GM19238 (cell line): ENCODE measurements around the gene ACRBP.
A peak's percentile ranks its signal among the peaks of the same experiment; 100 is the strongest.
"Not testable (repeated sequence)": the region's sequence is repeated elsewhere in the genome, so short reads cannot be mapped to it uniquely, and the experiment has no call there.

Source experiments
- DNase-seq: peaks from one replicate; pipeline ENCODE4 v3.0.0; 2011; ENCODE audit warnings: low spot score; ENCODE audit not compliant: insufficient read length

ACRBP gene

GRCh38 chr12:6615802-6616201 is 31.4 kb downstream of the ACRBP start:
- no peak for DNase-seq

- DNase-seq, result no peak
Observed at GRCh38 chr12:6614513-6615172, 32.6 kb downstream of the ACRBP start.

GRCh38 chr12:6613776-6614512 is 33.3 kb downstream of the ACRBP start:
- DNase-seq, result no peak

GRCh38 chr12:6613015-6613775 is 34.0 kb downstream of the ACRBP start:
- DNase-seq, result no peak

- no peak for DNase-seq
Observed at GRCh38 chr12:6612652-6613014, 34.6 kb downstream of the ACRBP start.

- no peak for DNase-seq
Observed at GRCh38 chr12:6612247-6612646, 35.0 kb downstream of the ACRBP start.

GRCh38 chr12:6608592-6609281 is 38.5 kb downstream of the ACRBP start:
- DNase-seq, result no peak

GRCh38 chr12:6607751-6608591 is 39.3 kb downstream of the ACRBP start:
- peak; percentile 58 for DNase-seq

- peak; percentile 43 for DNase-seq
Observed at GRCh38 chr12:6606331-6607131, 40.7 kb downstream of the ACRBP start.

- peak; percentile 27 for DNase-seq
Observed at GRCh38 chr12:6605421-6606330, 41.6 kb downstream of the ACRBP start.

GRCh38 chr12:6604259-6605029 is 42.8 kb downstream of the ACRBP start:
- DNase-seq, result no peak

- peak; percentile 27 for DNase-seq
Observed at GRCh38 chr12:6603095-6603567, 44.1 kb downstream of the ACRBP start.

GRCh38 chr12:6602526-6602925 is 44.7 kb downstream of the ACRBP start:
- DNase-seq, result no peak

- DNase-seq, result not testable (repeated sequence)
Observed at GRCh38 chr12:6595673-6596072, 51.6 kb downstream of the ACRBP start.

- DNase-seq, result no peak
Observed at GRCh38 chr12:6592087-6592486, 55.1 kb downstream of the ACRBP start.
